CD1c-positive myeloid dendritic cell (primary cell): ENCODE data around the gene NSL1.
"Not testable (repeated sequence)": the region's sequence is repeated elsewhere in the genome, so short reads cannot be mapped to it uniquely, and the experiment has no call there.

Experiments
- DNase-seq: peaks from one replicate; pipeline ENCODE4 v3.0.0-alpha.2; 2016; ENCODE audit errors: extremely low spot score

Gene NSL1

GRCh38 chr1:212749821-212750535 is 41.6 kb downstream of the NSL1 start:
- peak; percentile 61 for DNase-seq

DNA sequence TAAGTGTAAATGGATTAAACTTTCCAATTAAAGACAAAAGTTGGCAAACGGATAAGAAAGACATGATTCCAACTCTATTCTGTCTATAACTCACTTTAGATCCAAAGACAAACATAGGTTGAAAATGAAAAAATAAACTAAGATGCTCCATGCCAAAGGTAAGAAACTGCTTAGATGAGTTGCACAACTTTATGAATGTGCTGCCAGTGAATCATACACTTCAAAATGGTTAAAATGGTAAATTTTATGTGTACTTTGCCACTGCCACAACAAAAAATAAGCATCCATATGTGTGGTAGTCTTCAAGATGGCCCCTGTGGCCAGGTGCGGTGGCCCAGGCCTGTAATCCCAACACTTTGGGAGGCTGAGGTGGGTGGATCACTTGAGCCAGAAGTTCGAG is 45.0 kb downstream of the NSL1 start:
- DNase-seq: no peak

DNA sequence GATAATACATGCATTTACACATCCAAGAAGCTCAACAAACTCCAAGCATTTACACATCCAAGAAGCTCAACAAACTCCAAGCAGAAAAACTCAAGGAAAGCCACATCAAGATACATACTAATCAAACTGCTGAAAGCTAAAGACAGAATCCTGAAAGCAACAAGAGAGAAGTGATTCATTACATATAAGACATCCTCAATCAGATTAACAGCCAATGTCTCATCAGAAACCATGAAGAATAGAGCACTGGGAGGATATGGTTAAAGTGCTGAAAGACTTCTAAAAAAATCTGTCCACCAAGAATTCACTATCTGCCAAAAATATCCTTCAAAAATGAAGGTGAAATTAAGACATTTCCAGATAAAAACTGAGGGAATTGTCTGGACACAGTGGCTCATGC is 46.3 kb downstream of the NSL1 start:
- no peak for DNase-seq

DNA sequence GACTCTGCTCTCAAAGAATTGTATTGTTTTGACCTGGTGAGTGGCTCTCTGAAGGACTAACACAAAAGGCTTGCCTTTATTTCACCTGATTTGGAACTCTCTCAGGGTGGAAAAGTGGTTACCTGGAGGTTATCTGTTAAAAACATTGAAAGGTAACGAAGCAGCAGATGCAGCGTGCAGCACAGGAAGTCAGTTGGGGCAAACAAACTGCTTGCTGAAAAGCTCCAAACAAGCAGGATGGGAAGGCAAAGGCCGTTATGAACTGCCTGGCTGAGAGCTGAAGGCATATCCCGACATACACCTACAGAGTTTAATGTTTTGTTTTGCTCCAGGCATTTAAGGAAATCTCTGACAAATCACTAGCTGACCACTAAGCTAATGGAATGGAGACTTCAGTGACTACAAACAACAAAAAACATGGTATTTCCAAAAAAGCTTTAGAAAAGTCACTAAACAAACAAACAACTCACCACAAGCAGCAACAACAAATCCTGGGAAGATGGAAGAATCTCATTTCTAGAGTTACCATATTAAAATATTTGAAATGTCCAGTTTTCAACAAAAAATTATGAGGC is 47.6 kb downstream of the NSL1 start:
- DNase-seq: no peak

DNA sequence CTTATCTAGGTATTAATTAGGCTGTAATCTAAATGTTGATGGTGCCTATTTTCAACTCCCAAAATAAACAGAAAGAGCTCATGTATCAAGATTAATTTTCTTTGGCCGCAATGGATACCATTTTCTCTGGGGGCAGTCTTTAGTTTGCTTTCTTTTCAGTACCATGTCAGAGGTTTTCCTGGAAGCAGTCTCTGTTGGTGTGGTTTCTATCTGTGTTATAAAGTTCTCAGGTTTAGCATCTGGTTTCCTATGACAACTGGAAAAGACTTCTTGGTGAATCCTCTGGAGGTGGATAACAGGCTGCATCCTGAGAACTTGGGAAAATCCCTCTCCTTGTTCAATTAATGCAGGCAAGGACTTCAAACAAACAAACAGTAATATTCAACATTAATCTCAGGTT is 53.2 kb downstream of the NSL1 start:
- no peak for DNase-seq

DNA sequence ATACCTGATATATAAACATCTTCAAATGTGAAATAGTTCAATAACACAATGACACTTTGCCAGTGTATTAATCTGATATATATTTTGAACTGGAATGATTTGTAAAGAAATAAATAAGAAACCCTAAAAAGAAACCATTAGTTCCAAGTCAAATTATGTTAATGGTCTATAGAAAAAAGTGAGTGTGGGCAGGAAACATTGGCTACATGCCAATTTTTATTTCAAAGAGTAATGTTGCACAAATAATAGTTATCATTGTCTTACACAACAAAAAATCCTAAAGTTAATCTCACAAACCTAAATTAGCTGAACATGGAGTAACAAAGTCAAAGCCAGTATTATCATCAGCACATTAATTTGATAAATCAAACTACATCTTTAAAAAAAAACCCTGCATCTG is 54.0 kb downstream of the NSL1 start:
- no peak for DNase-seq

- DNase-seq: no peak
Observed at GRCh38 chr1:212733109-212733508, 58.5 kb downstream of the NSL1 start.

- DNase-seq: no peak
Observed at GRCh38 chr1:212731630-212732029, 59.9 kb downstream of the NSL1 start.

DNA sequence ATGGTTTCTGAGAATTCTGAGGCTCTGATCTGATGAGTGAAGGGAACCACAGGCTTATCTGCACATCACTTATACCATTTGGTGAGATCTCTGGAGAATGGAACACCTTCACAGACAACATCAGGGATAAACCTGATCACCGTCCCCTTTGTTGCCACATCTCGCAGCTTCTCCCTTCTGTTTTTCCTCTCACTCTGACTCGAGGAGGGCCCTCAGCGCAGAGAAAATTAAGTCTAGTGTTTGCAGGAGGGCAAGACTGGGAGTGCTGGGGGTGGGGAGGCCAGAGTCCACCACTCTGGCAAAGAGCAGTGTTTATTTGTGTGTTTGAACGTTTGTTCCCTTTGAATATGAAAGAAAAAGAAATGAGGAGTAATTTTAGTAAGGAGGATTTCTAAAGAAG is 63.0 kb downstream of the NSL1 start:
- DNase-seq: no peak

DNA sequence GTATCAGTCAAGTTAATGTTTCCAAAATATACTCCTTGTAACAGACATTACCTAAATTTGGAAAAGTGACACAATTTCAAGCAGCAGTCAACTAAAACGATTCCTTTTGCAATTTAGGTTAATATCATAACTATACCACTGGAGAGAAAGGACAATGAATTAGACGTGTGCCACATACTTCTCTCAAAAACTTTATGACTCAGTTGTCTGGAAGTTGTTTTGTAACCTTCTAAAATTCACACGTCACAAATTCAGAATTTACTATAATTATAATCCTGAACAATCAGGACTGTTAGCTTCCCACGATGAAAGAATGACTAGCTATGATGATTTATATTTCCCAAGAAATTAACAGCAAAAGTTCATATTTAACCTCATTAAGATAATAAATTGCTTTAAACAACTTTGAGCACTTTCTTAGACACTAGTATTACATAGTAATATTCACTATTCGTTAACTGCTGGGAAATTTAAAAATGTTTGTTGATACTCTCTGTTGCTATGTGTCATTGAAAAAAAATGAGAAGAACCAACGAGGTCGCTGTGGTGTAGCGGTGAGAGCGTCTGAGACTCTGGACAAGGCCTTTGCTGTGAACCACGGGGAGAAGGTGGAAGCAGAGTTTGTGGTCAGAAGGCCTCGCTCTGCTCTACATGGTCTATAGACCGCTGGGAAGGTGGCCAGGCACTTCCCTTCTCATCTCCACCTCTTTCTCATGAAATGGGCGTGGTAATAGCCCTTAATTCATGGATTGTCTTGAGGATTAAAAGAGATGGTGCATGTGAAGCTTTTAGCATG is 64.0 kb downstream of the NSL1 start:
- DNase-seq: peak; percentile 13

GRCh38 chr1:212724679-212725078 is 66.9 kb downstream of the NSL1 start:
- not testable (repeated sequence) for DNase-seq

DNA sequence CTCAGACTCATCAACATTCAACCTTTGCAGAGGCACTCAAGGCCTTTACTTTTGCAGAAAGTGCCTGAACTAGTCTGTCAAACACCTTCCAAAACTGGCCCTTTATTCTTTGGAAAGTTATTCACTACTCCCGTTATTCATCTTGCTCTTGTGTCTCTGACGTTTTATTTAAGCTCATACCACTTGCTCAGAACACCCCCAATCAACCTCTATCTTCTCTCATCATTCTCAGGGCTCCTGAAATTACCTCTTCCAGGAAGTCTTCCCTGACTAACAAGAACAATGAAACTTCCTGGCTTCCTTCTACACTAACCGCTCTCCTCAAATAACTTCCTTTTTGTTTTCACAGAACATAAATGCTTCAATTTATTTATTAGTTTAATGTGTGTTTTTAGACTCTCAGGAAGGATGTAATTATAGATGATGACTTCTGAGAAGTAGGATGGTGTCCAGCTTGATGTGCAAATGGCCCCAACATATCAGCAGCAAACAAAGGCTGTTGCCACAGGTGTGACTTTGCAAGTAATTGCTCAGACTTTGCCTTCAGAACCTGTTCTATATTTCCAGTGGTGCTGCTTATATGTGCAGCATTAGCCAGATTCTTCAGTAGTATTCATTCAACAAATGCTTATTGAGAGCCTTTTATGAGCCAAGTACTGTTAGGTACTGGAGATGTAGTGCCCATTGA is 69.2 kb downstream of the NSL1 start:
- DNase-seq: no peak

DNA sequence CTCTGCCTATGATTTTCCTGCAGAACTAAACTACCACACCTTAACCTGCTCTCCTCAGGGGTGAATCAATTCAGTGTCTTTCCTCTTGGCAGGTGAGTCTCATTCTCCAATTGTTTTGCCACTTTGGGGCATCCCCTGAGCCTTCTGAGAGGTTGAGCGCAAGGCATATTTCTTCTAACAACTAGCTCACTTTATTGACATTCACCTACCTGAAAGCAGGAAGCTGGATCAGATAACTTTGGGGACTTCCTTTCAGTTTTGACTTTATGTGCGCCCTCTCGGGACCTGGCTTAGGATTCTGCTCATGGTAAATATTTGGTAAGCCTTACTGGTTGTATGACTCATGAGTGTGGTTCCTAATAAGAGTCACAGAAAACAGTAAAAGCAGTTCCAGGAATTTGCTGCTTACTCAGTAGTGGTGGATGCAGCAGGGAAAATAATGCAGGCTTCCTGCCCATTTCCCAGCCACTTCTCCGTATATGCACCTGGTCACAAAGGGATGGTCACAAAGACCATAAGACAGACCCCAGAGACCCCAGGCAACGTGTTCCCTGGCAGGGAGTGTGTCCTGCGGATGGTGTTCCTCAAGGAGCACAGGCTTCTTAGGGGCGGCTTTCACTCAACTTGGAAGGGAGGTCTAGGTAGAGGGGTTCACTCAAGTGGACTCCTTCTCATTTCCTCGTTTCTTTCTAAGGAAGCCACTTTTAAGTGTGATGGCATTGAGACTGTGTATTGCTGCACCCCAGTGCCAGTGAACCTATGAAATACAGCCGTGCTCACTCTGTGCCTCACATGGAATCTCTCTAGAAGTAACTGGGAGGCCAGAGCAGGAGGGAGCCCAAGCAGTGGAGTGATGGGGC is 70.0 kb downstream of the NSL1 start:
- peak; percentile 38 for DNase-seq

DNA sequence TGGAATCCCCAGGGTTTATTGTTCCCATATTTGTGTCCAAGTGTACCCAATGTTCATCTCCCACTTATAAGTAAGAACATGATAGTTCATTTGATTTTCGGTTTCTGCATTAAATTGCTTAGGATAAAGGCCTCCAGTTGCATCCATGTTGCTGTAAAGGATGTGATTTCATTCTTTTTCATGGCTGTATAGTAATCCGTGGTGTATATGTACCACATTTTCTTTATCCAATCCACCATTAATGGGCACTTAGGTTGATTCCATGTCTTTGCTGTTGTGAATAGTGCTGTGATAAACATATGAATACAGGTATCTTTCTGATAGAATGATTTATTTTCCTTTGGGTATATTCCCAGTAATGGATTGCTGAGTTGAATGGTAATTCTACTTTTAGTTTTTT is 71.9 kb downstream of the NSL1 start:
- DNase-seq: no peak

GRCh38 chr1:212718499-212718898 is 73.1 kb downstream of the NSL1 start:
- peak; percentile 40 for DNase-seq

GRCh38 chr1:212716161-212716560 is 75.4 kb downstream of the NSL1 start:
- no peak for DNase-seq

- DNase-seq: no peak
Observed at GRCh38 chr1:212713465-212714136, 78.0 kb downstream of the NSL1 start.

DNA sequence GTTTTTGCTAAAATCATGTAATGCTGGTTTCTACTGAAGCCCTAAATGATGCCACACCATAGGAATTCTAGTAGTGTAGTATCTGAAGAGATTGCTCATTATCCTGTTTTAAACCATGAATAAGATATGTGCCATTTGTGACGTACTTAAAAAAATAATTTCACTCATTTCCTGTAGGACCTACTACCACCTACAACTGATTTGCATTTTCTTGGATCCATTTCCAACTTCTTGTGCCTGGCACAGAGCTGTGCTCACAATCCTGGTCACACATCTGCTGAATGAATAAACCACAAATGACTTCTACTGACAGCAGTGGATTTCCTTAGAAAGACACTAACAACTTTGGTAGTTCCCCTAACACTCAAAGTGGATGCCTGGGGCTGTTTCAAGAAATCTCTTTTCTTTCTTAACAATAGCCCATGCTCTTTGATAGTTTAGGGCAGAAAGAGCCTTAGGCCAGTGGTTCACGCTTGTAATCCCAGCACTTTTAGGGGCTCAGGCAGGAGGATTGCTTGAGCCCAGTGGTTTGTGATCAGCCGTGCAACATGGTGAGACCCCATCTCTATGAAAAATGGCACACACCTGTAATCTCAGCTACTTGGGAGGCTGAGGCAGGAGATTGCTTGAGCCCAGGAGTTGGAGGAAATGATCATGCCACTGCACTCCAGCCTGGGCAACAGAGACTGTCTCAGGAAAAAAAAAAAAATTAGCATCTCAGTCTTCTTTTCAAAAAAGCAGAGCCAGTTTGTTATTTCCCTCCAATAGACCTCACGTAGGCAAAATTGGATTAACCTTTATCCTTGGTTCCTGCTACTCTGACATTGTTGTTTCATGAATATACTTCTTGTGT is 78.9 kb downstream of the NSL1 start:
- DNase-seq: peak; percentile 38

GRCh38 chr1:212711974-212712373 is 79.6 kb downstream of the NSL1 start:
- DNase-seq: not testable (repeated sequence)

- no peak for DNase-seq
Observed at GRCh38 chr1:212710566-212710965, 81.0 kb downstream of the NSL1 start.
